Peyer's patch (tissue), 4 donors: ENCODE measurements around the gene DPP9.

Experiments used
- POLR2A ChIP-seq, 2 donors: fragments of 450-650 bp; IDR thresholded peaks; one replicate each; pipeline ENCODE4 v1.5.1; 2017; ENCODE audit warnings: antibody characterized with exemption in 2 of 2, mild to moderate bottlenecking in 2 of 2, moderate library complexity in 2 of 2
- TF ChIP-seq, protein P1 (sequence below), 6 experiments: fragments of 450-650 bp in 4 of 6; fragments of 200-600 bp in 2 of 6; sonication (generic) in 1 of 6; IDR thresholded peaks; one replicate each; pipeline ENCODE4 v1.5.1; 2017 to 2019; ENCODE audit warnings: antibody characterized with exemption in 6 of 6, mild to moderate bottlenecking in 3 of 6, moderate library complexity in 1 of 6

- TF ChIP-seq, protein P1, sequence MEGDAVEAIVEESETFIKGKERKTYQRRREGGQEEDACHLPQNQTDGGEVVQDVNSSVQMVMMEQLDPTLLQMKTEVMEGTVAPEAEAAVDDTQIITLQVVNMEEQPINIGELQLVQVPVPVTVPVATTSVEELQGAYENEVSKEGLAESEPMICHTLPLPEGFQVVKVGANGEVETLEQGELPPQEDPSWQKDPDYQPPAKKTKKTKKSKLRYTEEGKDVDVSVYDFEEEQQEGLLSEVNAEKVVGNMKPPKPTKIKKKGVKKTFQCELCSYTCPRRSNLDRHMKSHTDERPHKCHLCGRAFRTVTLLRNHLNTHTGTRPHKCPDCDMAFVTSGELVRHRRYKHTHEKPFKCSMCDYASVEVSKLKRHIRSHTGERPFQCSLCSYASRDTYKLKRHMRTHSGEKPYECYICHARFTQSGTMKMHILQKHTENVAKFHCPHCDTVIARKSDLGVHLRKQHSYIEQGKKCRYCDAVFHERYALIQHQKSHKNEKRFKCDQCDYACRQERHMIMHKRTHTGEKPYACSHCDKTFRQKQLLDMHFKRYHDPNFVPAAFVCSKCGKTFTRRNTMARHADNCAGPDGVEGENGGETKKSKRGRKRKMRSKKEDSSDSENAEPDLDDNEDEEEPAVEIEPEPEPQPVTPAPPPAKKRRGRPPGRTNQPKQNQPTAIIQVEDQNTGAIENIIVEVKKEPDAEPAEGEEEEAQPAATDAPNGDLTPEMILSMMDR (IDR thresholded peaks at IDR 0.05) = no peak
- TF ChIP-seq POLR2A (IDR thresholded peaks at IDR 0.05) = no peak
Measured at GRCh38 chr19:4693078-4693350, 30.6 kb downstream of the DPP9 start.
